NCI-H526 treated with DMSO at 0.1 percent for 48 hours (cell line): ENCODE measurements around the gene GRM8.

Source experiments
- DNase-seq: peaks from one replicate; lab custom pipeline; 2025; lab: John Stamatoyannopoulos, UW

GRM8 gene

DNA sequence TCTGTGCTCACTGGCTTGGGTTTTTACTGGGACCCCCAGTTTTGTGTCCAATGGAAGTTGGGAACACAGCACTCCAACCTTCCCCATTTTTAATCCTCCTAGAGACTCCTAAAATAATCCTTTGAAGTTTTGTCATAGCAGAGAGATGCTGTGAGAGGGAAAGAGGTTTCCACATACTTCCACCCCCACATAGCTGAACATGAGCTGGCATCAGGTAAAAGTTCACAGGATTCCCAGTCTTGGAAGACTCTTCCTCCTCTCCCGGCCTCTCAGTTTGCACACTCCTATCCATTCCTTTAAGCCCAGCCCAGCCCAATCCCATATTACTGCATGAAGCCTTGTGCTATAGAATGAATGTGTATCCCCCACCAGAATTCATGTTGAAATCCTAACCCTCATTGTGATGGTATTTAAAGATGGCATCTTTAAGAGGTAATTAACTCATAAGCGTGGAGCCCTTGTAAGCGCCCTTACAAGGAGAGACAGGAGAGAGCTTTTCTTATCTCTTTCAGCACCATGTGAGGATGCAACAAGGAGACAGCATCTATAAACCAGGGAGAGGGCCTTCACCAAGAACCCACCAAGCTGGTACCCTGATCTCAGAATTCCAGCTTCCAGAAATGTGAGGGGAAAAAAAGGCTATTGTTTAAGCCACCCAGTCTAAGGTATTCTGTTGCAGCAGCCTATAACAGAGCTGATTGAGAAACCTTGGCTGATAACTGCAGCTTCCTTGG is 22.4 kb downstream of the GRM8 start:
- no peak for DNase-seq

DNA sequence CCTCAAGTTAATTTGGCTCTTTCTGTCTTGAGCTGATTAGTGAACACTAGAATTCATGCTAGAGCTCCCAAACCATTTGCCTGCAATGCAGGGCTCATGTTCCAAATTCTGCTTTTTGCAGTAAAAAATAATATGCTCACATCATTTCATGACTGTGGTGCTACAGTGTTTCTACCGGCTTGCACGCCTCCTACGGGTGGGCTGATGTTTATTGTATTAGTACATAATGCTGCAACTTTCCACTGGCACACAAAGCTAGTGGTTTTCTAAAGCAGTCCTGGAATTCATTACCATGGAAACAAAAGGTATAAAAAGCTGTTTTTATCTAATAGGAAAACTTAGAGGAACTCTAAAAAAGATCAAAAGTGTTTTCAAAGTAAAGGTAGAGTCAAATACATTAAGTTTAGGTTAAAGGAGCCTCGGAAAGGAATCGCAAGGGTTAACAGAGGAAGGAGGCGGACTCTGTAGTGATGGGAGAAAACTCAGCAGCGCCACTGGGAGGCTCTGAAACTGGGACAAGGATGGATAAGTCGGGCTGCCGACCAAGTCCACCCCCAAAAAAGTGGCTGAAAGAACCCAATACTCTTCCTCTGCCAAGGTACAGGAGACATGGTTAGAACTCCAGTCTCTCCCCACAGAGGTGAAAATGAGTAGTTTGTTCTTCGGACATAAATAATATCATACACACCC is 25.9 kb downstream of the GRM8 start:
- DNase-seq: no peak

DNA sequence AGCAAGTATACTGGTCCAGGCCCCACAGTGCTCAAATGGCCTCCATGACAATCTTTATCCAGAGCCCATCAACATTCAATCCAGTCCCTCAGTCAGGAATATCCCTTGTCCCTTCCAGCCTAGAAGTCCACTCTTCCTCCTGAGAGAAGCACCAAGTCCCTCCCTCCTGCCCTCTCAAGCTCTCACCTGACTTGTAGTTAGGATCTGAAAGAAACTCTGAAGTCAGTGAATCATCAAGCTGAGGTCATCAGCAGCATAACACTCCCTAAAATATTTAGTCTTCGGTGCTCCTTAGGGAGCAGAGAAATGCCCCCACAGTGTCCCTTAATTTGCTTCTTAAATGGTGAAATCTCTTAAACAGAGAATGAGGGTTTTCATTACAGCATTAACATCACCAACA is 31.0 kb downstream of the GRM8 start:
- DNase-seq: no peak

DNA sequence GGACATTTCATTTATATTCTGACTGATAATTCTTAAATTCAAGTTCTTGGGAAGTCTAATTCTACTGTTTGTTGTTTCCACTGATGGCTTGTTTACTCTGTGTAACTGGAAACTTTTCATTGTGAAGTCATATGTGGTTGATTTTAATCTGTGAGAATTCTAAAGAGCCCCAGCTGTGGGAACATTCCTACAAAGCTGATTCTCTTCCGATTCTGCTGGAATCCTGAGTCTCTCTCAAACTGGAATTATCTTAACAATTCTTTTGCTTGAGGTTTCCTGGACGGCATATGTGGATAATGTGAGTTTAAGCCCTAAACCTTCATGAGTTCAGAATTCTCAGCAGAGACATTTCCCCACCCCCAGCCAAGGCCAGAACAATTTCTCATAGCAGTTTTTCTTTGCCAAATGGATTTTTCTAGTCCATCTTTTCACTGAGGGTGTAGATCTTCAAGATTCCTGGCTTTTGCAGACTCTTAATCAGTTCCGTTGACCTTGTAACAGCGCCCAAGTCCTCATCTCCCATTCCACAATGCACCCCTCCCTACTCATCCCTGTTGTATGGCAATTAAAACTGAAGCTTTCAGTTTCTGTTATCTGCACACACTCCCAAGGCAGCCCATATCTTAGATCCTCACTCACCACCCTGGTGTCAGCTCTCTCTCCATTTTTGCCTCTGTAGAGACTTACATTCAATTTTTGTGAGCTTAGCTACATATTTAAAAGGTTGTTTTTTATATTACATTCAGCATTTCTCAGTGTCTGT is 37.6 kb downstream of the GRM8 start:
- no peak for DNase-seq

DNA sequence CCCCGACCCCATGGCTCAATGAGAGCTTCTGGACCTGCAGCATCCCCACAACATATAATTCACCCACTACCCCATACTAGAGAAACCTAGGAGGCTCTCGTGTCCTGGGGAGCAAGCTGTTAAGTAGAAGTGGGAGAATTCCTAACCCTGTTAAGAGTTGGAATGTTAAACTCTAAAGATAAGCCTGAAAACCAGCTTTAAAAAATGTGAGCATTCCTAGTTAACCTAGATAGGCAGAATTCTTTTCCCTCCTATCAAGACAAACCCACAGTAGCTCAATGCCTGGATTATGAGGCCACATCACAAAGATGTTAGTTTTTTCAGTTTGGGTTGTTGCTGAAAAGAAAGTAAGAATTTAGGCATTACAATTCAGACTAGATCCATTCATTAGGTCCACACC is 42.9 kb downstream of the GRM8 start:
- DNase-seq: no peak

DNA sequence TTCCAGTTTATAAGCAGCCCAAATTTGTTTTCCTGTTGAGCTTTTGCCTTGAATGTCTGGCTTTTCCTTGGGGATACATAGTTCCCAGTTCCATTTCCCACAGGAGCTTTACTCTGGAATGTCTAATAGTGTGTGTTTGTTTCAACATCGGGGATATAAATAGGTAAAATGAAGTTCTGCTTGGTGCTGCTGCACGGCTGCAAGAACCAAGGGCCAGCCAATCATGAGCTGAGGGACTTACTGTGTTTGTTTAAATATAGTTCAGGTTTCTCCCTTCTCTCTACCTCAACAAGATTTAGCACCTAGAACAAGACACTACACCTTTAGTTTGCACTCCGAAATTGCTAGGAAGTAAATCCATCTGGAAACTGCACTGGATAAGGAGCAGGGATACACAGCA is 43.9 kb downstream of the GRM8 start:
- DNase-seq: no peak

DNA sequence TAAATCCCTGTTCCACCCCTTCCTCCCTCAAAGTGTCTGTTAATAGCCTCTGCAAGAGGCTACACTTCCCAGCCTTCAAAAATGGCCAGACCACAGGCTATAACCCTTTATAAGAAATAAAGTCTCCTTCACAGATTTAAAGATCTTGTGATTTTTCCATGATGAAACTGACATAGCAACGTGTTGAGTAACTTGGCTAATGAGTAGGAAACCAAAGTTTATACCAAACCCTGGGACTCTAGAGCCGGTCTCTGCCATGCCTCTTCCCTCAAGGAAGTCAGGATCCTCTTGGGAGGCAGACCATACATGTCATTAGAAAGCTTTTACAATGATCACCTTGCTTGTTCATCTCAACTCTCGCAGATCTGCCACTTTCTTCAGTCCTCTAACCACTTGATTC is 44.4 kb downstream of the GRM8 start:
- no peak for DNase-seq

DNA sequence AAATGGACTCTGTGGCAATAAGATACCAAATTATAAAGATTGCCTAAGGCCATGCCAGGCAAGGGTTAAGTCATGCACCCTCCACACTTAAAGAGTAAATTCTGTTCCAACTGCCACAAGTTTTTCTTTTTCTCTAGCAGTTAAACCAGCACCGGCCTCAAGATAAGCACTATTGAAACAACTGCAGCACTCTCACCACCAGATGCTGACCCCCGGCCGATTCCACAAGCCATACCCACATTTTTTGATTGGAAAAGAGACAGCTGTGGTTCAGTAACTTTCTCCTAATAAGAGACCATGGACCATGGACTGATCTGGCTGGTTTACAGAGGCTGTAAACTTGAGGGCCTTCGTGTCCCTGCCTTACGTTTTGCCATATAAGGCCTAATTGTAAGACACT is 44.9 kb downstream of the GRM8 start:
- DNase-seq: no peak

DNA sequence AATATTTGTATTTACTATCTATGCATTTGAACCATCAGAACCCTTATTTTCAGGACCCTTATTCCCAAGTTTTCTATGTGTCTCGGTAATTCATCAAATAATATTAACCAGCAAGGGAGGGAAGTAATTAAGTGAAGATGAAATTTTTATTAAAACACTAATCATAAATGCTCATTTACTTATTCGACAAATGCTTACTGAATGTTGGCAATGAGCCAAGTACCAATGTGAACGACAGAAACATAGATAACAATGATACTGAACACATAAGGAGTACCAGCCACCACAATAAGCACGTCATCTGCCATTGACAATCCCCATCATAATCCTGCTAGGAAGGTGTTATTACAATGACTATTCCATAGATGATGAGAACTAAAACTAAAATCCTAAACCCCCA is 45.5 kb downstream of the GRM8 start:
- no peak for DNase-seq

DNA sequence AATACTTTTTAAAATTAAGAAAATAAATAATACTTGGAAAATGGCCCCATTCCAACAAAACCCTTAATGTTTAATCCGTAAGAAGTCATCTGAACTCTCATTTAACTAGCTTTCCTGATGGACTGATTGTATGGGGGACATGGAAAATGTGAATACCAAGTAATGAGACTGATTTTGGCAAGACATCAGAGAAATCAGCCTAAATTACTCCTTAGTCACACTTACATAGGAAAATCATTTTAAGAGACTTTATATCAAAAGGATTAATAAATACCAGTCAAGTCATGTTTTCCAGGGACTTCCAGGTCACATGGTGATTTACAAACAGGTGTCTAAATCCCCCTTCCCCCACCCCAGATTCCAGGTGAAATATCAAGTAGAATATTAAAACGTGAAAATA is 58.2 kb downstream of the GRM8 start:
- no peak for DNase-seq

DNA sequence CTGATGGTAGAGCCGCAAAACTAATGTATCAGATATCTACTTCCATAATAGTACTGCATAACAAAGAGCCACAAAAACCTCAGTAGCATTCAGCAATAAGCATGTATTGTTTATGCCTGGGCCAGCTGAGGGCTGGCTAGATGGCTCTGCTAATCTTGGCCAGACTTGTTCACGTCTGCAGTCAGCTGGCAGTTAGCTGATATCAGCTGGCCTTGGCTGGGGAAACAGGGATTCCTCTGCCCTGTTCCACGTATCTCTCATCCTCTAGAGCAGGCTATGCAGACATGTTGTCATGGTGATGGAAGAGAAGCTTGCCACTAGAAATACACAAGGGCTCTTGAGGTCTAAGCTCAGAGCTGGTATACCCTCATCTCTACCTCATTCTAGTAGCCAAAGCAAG is 62.9 kb downstream of the GRM8 start:
- no peak for DNase-seq

DNA sequence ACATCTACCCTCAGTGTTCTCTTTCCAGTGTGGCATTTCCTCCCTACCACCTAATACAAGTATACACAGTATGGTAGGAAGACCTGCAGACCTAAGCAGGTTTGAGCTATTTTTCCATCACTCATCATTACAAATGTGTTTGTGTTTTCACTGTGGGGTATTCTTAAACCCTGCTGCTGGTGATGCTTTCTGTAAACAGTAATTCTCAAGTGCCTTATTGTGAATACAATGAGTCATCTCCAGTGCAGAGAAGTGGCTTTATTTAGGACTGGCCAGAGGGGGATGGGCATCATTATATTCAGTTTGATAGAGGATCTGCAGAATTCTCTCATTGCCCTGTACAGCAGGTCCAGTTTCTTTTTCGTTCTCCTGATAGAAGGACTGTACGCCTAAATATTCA is 63.7 kb downstream of the GRM8 start:
- DNase-seq: no peak

DNA sequence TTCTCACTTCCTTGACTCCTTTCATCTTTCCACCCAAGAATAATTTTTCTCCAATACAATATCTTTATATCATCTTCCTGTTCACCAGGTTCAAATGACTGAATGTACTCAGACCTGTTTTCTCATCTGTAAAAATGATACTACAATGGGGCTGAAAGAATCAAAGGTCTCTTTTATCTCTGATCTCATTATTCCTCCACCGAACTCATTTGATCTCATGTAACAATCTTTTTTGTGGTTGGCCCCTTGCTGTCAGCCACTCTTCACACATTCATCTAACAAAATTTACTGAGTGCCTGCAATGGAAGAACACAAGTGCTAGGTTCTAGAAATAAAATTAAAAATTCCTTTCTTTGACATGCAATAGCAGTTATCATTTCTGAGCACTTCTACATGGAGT is 65.0 kb downstream of the GRM8 start:
- no peak for DNase-seq

DNA sequence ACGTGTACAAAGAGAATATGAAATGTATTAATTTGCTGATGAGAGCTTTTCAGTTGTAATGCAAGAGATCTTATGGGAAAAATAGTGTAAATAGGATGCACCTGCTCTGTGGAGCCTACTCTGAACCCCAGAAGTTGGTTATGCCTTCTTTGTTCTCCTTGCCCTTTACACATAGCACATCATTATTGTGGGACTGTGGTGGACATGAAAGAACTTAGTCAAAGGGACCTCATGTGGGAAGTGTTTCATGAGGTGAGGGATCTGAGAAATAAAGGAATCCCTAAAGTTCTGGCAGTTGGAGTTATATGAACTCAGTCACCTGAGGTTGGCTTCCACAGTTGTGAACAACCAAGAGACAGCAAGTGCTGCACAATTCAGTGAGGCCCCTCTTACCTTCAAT is 66.1 kb downstream of the GRM8 start:
- no peak for DNase-seq

DNA sequence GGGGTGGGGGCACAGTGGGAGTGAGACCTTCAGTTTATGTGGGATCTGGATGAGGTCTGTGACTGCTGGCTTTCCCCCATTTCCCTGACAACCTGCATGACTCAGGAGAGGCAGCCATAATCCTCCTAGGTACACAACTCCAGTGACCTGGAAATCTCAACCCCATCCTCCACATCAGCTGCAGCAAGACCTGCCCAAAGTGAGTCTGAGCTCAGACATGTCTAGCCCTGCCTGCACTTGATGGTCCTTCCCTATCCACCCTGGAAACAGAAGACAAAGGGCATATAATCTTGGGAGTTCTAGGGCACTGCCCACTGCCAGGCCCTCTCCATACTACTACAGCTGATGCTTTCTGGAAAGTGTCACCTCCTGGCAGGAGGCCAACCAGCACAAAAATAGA is 75.6 kb downstream of the GRM8 start:
- DNase-seq: no peak

DNA sequence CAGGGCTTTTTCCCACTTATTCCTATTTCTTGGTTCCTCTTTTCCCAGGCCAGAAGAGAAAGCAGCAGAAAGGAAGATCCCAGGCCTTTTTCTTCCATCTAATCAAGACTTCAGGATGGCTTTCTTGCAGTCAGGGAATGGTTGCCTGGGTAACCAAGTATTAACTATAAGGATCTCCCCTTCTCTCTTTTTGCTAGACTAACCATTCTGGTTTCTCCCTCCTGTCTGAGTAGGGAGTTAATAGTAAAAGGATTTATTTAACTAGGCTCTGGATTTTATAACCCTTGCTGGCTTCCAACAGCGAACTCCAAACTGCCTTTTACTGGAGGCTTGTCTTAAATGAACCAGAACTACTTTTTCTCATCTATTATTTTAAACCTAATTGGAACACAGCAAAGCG is 90.4 kb downstream of the GRM8 start:
- DNase-seq: no peak

DNA sequence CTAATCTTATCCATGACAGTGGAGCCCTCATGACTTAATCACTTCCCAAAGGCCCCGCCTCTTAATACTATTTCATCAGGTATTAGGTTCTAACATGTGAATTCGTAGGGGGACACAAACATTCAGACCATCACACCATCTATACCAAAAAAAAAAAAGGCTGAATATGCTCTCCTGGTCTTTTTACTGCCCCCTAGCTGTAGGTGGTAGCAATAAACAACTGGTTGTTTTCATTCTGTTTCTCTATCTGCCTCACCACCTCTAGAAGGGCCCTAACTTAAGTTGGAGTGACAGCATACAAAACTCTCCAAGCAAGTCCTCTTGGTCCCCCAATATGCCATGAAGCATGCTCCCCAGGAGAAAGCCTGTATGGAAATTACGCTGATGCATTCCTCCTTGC is 94.1 kb downstream of the GRM8 start:
- no peak for DNase-seq

DNA sequence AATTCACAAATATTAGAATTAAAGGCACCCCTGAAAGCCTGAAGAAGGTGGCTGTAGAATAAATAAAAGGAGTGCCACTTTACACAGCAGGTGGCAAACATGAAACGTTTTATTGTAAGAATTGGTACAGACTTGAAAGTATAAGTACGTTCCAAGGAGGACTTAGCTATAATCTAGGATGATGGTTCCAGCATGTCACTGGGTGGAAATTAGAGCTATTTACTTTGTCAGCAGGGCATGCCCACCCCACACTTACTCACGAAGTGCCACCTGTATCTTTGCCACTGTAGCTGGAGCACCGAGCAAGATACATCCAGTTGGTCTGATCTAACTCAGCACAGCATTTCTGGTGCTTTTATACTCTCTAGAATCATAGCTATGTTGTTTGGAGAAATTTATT is 97.8 kb downstream of the GRM8 start:
- no peak for DNase-seq

DNA sequence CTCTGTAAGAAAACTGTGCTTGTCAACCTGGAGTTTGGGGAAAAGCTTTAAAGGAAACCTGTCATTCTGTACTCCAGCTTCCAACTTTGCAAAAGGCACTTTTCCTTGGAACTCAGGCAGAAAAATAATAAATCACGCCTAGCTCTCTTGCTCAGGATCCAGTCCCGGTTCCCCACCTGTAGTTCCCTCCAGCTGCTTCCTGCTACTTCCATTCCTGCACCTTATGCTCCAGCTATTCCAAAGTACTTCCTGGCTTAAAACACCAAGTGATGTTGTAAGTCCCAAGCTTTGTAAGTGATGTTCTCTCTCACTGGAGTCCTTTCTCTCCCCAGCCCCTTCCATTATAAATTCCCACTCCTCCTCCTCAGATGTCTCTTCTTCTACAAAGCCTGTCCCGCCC is 98.6 kb downstream of the GRM8 start:
- no peak for DNase-seq

DNA sequence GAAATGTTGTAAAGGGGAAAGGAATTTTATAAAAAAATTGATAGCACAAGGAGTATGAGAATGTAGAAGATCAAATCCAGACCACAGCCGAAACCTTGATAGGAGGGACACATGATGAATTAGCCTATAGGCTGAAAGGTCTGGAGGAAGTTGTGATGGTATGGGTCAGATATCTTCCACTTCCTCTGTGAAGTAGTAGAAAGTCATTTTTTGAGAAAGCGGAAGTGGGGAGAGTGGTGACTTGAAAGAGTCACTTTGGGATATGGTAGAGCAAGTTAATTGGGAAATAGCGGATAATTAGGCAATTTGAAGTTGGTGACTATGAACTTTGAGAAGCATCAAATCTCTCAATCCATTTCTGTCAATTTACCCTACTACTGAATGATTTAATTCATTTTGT is 99.4 kb downstream of the GRM8 start:
- no peak for DNase-seq

DNA sequence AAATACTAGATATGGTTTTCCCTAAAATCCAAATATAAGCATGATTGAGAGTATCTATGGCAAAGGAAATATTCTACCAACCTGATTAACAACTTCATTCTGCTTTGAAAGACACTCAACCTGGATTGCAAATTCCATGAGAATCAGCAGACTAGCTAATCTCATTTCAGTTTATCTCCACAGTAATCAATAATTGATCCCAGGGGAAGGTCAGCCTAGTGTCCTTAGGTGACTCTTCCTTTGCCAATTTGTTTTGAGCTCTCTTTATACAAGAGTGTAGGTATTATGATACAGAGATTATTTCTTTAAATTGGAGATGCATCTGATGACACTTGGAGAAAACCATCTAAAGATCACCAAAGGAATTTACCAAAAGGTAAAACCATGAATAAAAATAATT is 100.3 kb downstream of the GRM8 start:
- no peak for DNase-seq

DNA sequence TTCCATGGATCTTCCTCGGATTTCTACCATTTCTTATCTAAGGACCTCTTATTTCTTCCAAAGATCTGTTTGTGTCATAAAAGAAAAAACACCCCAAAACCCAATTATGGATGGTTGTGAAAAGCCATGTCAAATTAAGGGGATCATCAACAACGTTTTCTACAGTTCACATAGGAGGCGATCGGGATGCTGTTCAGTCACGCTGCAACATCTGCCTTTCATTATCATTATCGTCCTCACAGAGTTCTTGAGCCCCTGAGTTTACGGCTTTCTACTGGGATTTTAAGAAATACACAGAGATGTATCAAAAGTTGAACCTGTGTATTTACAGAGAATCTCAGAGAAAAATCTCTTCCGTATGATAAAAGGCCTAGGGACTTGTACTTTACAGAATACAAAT is 101.4 kb downstream of the GRM8 start:
- no peak for DNase-seq

DNA sequence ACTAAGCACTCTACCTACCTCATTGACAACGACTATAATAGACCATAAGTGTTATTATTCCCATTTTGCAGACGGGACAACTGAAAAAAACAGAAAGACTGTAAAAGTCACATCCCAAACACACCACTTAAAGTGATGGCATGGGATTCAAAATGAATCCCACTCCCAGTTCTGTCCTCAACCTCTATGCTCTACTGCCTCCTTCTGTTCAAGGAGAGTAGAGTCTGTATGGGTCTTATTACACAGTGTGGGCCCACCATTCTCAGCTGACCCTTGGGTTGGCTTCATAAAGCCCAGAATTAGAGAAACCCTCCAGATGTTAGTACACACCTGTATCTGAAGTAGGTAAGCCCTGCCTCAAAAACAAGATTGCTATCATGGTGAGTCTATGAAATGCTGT is 102.2 kb downstream of the GRM8 start:
- no peak for DNase-seq
